Body of pancreas (tissue), 4 donors: Measurements from ENCODE around the gene TMEM255B.

Source experiments
- POLR2A ChIP-seq, 3 donors: fragments of 450-650 bp; IDR thresholded peaks; one replicate each; pipeline ENCODE4 v1.6.1; 2016; ENCODE audit warnings: antibody characterized with exemption in 3 of 3, mild to moderate bottlenecking in 2 of 3
- TF ChIP-seq, protein P1 (sequence below), 7 experiments: fragments of 450-650 bp in 4 of 7; fragments of 200-600 bp in 3 of 7; sonication (generic) in 3 of 7; IDR thresholded peaks; one replicate each; pipeline ENCODE4 v1.5.1; 2016 to 2019; ENCODE audit warnings: antibody characterized with exemption in 7 of 7

DNA sequence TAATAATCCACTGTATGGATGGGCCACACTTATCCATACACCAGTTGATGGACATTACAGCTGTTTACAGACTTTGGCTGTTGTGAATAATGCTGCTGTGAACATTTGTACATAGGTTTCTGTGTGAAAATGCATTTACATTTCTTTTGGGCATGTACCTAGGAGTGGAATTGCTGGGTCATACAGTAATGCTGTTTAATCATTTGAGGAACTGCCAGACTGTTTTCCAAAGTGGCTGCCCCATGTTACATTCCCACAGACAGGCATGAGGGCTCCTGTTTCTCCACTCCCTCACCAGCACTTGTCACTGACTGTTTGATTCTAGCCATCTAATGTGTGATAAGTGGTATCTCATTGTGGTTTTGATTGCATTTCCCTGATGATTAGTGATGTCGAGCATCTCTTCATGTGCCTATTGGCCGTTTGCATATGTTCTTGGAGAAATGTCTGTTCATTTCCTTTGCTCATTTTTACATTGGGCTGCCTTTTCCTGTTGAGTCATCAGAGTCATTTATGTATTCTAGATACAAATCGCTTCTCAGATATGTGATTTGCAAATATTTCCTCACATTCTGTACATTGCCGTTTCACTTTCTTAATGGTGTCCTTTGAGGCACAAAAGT, 12.8 kb downstream of the TMEM255B start:
- TF ChIP-seq, protein P1, sequence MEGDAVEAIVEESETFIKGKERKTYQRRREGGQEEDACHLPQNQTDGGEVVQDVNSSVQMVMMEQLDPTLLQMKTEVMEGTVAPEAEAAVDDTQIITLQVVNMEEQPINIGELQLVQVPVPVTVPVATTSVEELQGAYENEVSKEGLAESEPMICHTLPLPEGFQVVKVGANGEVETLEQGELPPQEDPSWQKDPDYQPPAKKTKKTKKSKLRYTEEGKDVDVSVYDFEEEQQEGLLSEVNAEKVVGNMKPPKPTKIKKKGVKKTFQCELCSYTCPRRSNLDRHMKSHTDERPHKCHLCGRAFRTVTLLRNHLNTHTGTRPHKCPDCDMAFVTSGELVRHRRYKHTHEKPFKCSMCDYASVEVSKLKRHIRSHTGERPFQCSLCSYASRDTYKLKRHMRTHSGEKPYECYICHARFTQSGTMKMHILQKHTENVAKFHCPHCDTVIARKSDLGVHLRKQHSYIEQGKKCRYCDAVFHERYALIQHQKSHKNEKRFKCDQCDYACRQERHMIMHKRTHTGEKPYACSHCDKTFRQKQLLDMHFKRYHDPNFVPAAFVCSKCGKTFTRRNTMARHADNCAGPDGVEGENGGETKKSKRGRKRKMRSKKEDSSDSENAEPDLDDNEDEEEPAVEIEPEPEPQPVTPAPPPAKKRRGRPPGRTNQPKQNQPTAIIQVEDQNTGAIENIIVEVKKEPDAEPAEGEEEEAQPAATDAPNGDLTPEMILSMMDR (IDR thresholded peaks at IDR 0.05), result no peak
- TF ChIP-seq POLR2A (IDR thresholded peaks at IDR 0.05), result no peak
